ENCODE data around the gene FGF12.
"Not testable (repeated sequence)": the region's sequence is repeated elsewhere in the genome, so short reads cannot be mapped to it uniquely, and the experiment has no call there.

FGF12 gene

GRCh38 chr3:192715126-192715525, 12.2 kb downstream of the FGF12 start:
- DNase-seq (ENCODE audit: low read depth), result no peak
- no peak overlapping the region for H3K4me3 ChIP-seq (replicated peaks; ENCODE audit: low read depth, low read length)
- TF ChIP-seq CTCF (IDR thresholded peaks at IDR 0.05; ENCODE audit: low read length, missing control alignments), result no peak

- DNase-seq (ENCODE audit: low read depth); H3K4me3 ChIP-seq (replicated peaks; ENCODE audit: low read depth, low read length): not testable (repeated sequence)
These were observed 16.2 kb downstream of the FGF12 start for GRCh38 chr3:192711126-192711525.

GRCh38 chr3:192710366-192710765, 17.0 kb downstream of the FGF12 start:
- DNase-seq (ENCODE audit: low read depth), result no peak
- TF ChIP-seq CTCF (IDR thresholded peaks at IDR 0.05; ENCODE audit: low read length, missing control alignments), result no peak
- H3K4me3 ChIP-seq (replicated peaks; ENCODE audit: low read depth, low read length), result no peak overlapping the region

GRCh38 chr3:192706272-192706671, 21.1 kb downstream of the FGF12 start:
- TF ChIP-seq CTCF (IDR thresholded peaks at IDR 0.05; ENCODE audit: low read length, missing control alignments), result no peak
- H3K4me3 ChIP-seq (replicated peaks; ENCODE audit: low read depth, low read length), result no peak overlapping the region
- DNase-seq (ENCODE audit: low read depth), result no peak

GRCh38 chr3:192700885-192701284, 26.5 kb downstream of the FGF12 start:
- DNase-seq (ENCODE audit: low read depth), result no peak
- H3K4me3 ChIP-seq (replicated peaks; ENCODE audit: low read depth, low read length), result no peak overlapping the region
- TF ChIP-seq CTCF (IDR thresholded peaks at IDR 0.05; ENCODE audit: low read length, missing control alignments), result no peak

DNA sequence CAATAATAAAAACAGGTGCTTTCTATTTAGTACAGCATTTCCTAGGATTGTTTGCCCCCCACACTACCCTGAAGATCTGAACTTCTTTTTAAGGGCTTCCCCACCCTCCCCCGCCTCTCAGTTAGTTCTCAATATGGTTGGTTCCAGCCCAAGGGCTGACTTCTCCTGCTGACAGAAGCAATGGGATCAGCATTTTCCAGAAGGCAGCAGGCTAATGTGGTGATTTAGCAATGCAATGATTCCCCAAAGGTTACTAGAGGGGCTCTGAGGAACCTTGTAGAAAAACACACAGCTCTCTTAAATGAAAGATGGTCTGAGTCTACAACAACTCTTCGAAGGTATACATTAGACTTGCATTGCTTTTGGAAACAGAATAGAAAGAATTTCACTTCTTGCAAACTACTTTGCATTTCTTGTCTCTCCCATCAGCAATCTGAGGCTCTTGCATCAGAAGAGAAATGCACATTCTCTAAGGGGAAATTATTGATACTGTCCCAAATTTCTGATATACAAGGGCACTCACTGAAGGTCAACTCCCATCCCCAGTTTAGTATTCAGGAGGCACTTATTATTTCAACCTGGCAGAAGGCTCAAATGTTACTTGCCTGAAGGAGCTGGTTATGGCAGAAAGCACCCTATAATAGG, 30.3 kb downstream of the FGF12 start:
- no peak for TF ChIP-seq CTCF (IDR thresholded peaks at IDR 0.05; ENCODE audit: low read length, missing control alignments)
- no peak for DNase-seq (ENCODE audit: low read depth)
- H3K4me3 ChIP-seq (replicated peaks; ENCODE audit: low read depth, low read length), result no peak overlapping the region

DNA sequence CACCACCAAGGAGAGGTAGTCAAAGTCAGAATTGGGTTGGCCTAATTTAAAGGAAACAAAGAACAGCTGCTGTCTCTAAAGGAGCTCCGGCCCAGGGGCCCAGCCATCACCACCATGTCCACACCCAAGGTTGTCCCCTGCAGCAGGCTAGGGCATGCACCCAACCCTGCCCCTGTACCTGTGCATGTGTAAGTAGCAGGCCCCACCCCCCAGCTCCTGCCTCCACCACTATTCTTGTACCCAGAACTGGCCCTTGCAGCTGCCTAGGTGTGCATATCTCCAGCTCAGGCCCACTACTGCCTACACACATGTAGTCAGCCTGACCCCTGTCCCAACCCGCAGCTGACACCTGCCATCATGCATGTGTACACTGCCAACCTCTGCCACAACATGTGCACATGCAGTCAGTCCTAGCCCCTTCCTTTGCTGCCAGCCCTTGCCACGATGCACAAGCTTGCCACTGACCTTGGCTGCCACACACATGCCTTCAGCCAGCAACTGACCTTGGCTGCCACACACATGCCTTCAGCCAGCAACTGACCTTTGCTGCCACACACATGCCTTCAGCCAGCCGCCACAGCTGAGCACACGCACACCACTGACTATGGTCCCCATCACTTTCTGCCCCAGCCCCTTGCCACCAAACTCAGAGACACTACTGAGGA, 39.7 kb downstream of the FGF12 start:
- TF ChIP-seq CTCF (IDR thresholded peaks at IDR 0.05; ENCODE audit: low read length, missing control alignments), result no peak
- no peak overlapping the region for H3K4me3 ChIP-seq (replicated peaks; ENCODE audit: low read depth, low read length)
- no peak for DNase-seq (ENCODE audit: low read depth)
